Activated B cell treated with CpG ODN at 0.5 μM for 24 hours (primary cell): Measurements from ENCODE around the gene SALL2. TPM values are rescaled to one million over a fixed set of nuclear protein-coding genes. Genes with fewer than 3 reads are reported as not detected.

Source experiments
- ATAC-seq: fragments of 200-7000 bp; cut with Tn5 transposase; one replicate; pipeline ENCODE4 v1.10.0; 2021; ENCODE audit warnings: low read depth, mild to moderate bottlenecking, moderate library complexity
- CTCF ChIA-PET: fragments of 350-600 bp; sonication (Branson Sonifier 250); formaldehyde crosslinking; loops from one replicate; lab custom pipeline; 2021; ENCODE audit warnings: antibody characterized with exemption; lab: Charles Lee
- POLR2A ChIA-PET: fragments of 350-600 bp; sonication (Branson Sonifier 250); formaldehyde crosslinking; loops from one replicate; lab custom pipeline; 2021; ENCODE audit warnings: antibody characterized with exemption; lab: Charles Lee
- DNase-seq: peaks from one replicate; pipeline ENCODE4 v3.0.0; 2022
- H3K27ac Mint-ChIP-seq: one replicate; pipeline ENCODE4 v1.8.0; 2020; ENCODE audit warnings: mixed read lengths
- H3K27me3 Mint-ChIP-seq: one replicate; pipeline ENCODE4 v1.8.0; 2021; ENCODE audit warnings: mixed read lengths
- H3K36me3 Mint-ChIP-seq: one replicate; pipeline ENCODE4 v1.8.0; 2021; ENCODE audit warnings: low read depth, mixed read lengths
- H3K4me1 Mint-ChIP-seq: one replicate; pipeline ENCODE4 v1.8.0; 2021; ENCODE audit warnings: mixed read lengths
- H3K4me3 Mint-ChIP-seq: one replicate; pipeline ENCODE4 v1.8.0; 2020; ENCODE audit warnings: mild to moderate bottlenecking, mixed read lengths
- H3K9me3 Mint-ChIP-seq: one replicate; pipeline ENCODE4 v1.8.0; 2020; ENCODE audit warnings: mixed read lengths
- CTCF ChIP-seq: fragments of 200-600 bp; IDR thresholded peaks from one replicate; pipeline ENCODE4 v1.8.0; 2022; ENCODE audit warnings: antibody characterized with exemption, mild to moderate bottlenecking
- intact Hi-C: fragments of 100-400 bp; cut with micrococcal nuclease; formaldehyde crosslinking; loops from one replicate; pipeline ENCODE4 v1.15.1; 2024
- total RNA-seq: library from RNA; stranded (reverse); gene quantifications from 2 replicates; pipeline ENCODE4 v1.2.3, GENCODE V29; 2022

Gene SALL2
- total RNA-seq, 1 donor from 2014 or later, result 0.24 TPM

GRCh38 chr14:21494902-21495762 lies 31.0 kb downstream of the SALL2 start:
- no peak for TF ChIP-seq CTCF
- intact Hi-C loops, result no loop called here
- no peaks in the 10 kb centered on the region for H3K27me3 Mint-ChIP-seq

GRCh38 chr14:21486640-21487087 lies 39.5 kb downstream of the SALL2 start:
- CTCF ChIA-PET, result interaction anchor here (3.8 kb wide), 1 partner anchor 12 kb away, joined by 12 read pairs; no protein-coding TSS in a partner anchor
- peaks cover 5% of the 10 kb centered on the region for H3K4me1 Mint-ChIP-seq
- intact Hi-C loops, result no loop called here
- POLR2A ChIA-PET, result no interaction called here
- H3K4me3 Mint-ChIP-seq, result no peak overlapping the region
- no peaks in the 10 kb centered on the region for H3K9me3 Mint-ChIP-seq
- TF ChIP-seq CTCF, result no peak
- no peaks in the 10 kb centered on the region for H3K27me3 Mint-ChIP-seq
- H3K36me3 Mint-ChIP-seq, result peaks cover 59% of the 10 kb centered on the region
- DNase-seq (no peak), ATAC-seq (no peak)
- H3K27ac Mint-ChIP-seq, result no peak overlapping the region

More at GRCh38 chr14:21494902-21495762, 31.0 kb downstream of the SALL2 start:
- ATAC-seq (no peak), DNase-seq (no peak)
- CTCF ChIA-PET, result interaction anchor here (1.4 to 5.6 kb wide), 2 partner anchors 22 to 64 kb away, joined by 3 to 47 read pairs; no protein-coding TSS in a partner anchor
- Mint-ChIP-seq H3K27ac (no peak overlapping the region), H3K9me3 (no peaks in the 10 kb centered on the region), H3K4me3 (no peak overlapping the region), H3K36me3 (peaks cover 81% of the 10 kb centered on the region), H3K4me1 (no peaks in the 10 kb centered on the region)
- POLR2A ChIA-PET, result interaction anchor here (0.6 to 1.2 kb wide), 2 partner anchors 16 to 25 kb away, joined by 4 to 5 read pairs; partner anchors contain the start of gene METTL3

GRCh38 chr14:21476925-21477681 lies 49.0 kb downstream of the SALL2 start, which contains the start of the genes RAB2B and TOX4:
Gene RAB2B (minus strand): TSS chr14:21476959. CDS start chr14:21476872, 87 bp downstream.
Gene TOX4 (plus strand): TSS chr14:21477195. CDS start chr14:21477279, 84 bp downstream.
- Mint-ChIP-seq H3K36me3 (peaks cover 55% of the 10 kb centered on the region), H3K4me3 (peak within 1 kb of the TSS; percentile 99), H3K4me1 (peaks cover 37% of the 10 kb centered on the region), H3K27me3 (no peaks in the 10 kb centered on the region), H3K9me3 (no peaks in the 10 kb centered on the region), H3K27ac (peak within 1 kb of the TSS; percentile 95)
- DNase-seq (peak; percentile 84), ATAC-seq (peak; percentile 96)
- no peak for TF ChIP-seq CTCF
- CTCF ChIA-PET, result interaction anchor here (0.6 to 1.3 kb wide), 5 partner anchors 12 to 982 kb away, joined by 3 to 4 read pairs (median 3); partner anchors contain the start of genes CHD8 and METTL3
- POLR2A ChIA-PET, result interaction anchor here (0.6 to 5.3 kb wide), 10 partner anchors 14 to 1618 kb away, joined by 3 to 35 read pairs (median 6); partner anchors contain the start of genes C14orf119, CHD8, METTL3 and SUPT16H
- intact Hi-C loops, result loop anchor here (1.0 to 2.0 kb wide), 7 partner anchors 21 to 1064 kb away; partner anchors contain the start of genes CHD8, HNRNPC, METTL3 and SUPT16H

GRCh38 chr14:21476523-21476924 lies 49.6 kb downstream of the SALL2 start:
- CTCF ChIA-PET, result interaction anchor here (0.6 to 2.1 kb wide), 4 partner anchors 11 to 982 kb away, joined by 3 to 7 read pairs (median 5); partner anchors contain the start of gene CHD8
- peaks cover 51% of the 10 kb centered on the region for H3K36me3 Mint-ChIP-seq
- intact Hi-C loops, result loop anchor here (2.0 kb wide), 1 partner anchor 1064 kb away; the partner anchor contains the start of gene TEP1
- peaks cover 33% of the 10 kb centered on the region for H3K4me1 Mint-ChIP-seq
- ATAC-seq (peak; percentile 56), DNase-seq (no peak)
- POLR2A ChIA-PET, result interaction anchor here (0.6 to 5.3 kb wide), 10 partner anchors 13 to 1619 kb away, joined by 3 to 35 read pairs (median 6); partner anchors contain the start of genes C14orf119, CHD8, METTL3 and SUPT16H
- TF ChIP-seq CTCF, result no peak
- peak overlapping the region; percentile 99 for H3K4me3 Mint-ChIP-seq
- no peaks in the 10 kb centered on the region for H3K9me3 Mint-ChIP-seq
- no peaks in the 10 kb centered on the region for H3K27me3 Mint-ChIP-seq
- H3K27ac Mint-ChIP-seq, result peak overlapping the region; percentile 95
